Cerebellar nuclear complex (tissue), 1 donor: ENCODE data around the gene POU2AF2.
"Not testable (repeated sequence)": the region's sequence is repeated elsewhere in the genome, so short reads cannot be mapped to it uniquely, and the experiment has no call there.

ENCODE experiments used
- DNase-seq, 2 experiments: peaks; one replicate each; lab custom pipeline; 2025; lab: John Stamatoyannopoulos, UW

POU2AF2 gene

GRCh38 chr11:111245425-111245824 is at the start of gene POU2AF2:
Gene POU2AF2, plus strand, starts transcription at chr11:111245725. Its CDS starts 129 bp downstream, at chr11:111245854.
- DNase-seq: no peak

- DNase-seq: no peak
These were observed 45.5 kb upstream of the POU2AF2 start for GRCh38 chr11:111200010-111200534.

GRCh38 chr11:111204211-111204610 is 41.3 kb upstream of the POU2AF2 start:
- no peak for DNase-seq

GRCh38 chr11:111205632-111206385 is 39.7 kb upstream of the POU2AF2 start:
- DNase-seq: no peak

DNA sequence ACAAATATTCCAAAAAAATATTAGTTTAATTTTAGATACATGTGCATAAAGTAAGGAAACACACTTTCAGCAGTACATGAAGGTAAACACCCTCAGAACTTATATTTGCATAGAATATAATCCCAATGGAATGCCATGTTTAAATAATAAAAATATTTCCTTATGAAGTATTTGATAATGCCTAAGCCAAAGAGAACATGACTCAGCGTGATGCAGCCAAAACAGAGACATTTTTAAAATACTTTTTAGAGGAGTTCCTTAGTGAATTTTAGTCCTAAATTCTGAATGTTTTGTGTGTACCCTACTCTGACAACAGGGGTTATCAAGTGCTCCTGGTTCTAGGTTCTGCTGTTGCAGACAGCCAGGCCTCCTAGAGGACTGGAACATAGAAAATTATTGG is 39.1 kb upstream of the POU2AF2 start:
- DNase-seq: no peak

- DNase-seq: no peak
These were observed 38.3 kb upstream of the POU2AF2 start for GRCh38 chr11:111207213-111207612.

DNA sequence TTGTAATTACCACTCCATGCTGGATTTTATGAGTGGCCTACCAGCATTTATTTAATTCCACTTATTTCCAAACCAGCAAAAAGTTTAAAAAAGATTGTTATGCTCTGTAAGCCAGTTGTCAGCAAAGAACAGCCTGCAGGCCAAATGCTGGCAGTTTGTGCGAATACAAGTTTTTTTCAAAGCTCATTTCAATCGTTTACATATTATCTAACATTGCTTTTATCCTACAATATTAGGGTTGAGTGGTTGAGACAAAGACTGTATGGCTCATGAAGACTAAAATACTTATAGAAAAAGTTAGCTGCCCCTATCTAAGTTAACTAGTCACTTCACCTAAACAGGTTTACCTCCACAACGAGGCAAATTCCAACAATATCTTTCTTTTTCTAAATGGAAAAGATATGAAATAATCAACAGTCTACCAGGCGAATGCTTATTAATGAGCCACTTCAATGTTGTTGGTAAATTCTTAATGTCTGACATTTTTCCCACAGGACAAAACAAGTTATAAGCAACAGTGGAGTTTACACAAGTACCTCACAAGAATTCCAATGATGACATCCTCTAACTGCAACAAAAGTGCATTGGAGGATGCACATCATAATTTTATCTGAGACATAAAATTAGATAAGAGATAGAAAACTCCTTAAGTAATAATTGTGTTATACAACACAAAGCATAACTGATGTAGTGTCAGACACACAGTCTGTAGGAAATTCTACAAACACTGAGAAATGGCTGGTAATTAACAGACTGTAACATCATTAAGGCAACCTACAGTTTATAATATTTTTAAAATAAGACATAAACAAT is 35.8 kb upstream of the POU2AF2 start:
- DNase-seq: no peak

GRCh38 chr11:111213256-111213655 is 32.3 kb upstream of the POU2AF2 start:
- no peak for DNase-seq

DNA sequence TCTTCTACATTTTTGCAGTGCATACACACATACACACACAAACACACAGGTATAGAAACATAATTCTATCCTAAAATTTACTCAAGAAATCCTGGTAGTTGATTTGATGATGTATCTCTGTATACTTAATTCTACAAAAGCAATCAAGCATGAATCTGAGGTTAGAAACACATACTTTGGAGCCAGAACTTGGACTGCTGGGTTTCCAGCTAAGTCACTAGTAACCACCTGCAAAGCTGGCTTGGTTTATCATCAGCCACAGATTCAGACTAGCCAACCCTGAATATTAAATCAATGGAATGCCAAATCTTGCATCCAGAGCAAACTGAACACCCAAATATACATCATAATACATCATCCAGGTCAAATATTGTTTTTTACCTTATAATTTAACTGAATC is 24.8 kb upstream of the POU2AF2 start:
- no peak for DNase-seq

GRCh38 chr11:111221208-111221607 is 24.3 kb upstream of the POU2AF2 start:
- DNase-seq: no peak

- DNase-seq: not testable (repeated sequence)
These were observed 23.6 kb upstream of the POU2AF2 start for GRCh38 chr11:111221936-111222335.

- DNase-seq: not testable (repeated sequence)
These were observed 22.6 kb upstream of the POU2AF2 start for GRCh38 chr11:111222821-111223455.

GRCh38 chr11:111225881-111226280 is 19.6 kb upstream of the POU2AF2 start:
- DNase-seq: peak in 1 of 2 experiments; percentile 11

DNA sequence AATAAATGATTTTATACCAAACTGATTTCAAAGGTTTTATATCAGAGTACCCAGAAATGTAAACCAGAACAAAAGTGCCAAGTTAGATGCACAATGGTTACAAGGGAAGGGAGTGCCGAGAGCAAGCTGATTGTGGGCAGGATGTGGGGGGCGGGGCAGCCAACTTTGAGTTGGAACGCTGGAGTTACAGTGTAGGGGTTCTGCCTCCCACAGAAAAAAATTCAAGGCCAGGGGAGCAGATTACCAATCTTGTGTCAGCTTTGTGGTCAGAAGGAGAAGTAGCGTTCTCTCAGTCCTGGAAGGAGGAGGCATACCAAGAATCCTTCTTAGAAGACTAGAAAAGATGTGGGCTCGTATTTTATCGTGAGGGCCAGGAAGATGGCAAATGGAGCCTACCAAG is 15.9 kb upstream of the POU2AF2 start:
- DNase-seq: no peak

DNA sequence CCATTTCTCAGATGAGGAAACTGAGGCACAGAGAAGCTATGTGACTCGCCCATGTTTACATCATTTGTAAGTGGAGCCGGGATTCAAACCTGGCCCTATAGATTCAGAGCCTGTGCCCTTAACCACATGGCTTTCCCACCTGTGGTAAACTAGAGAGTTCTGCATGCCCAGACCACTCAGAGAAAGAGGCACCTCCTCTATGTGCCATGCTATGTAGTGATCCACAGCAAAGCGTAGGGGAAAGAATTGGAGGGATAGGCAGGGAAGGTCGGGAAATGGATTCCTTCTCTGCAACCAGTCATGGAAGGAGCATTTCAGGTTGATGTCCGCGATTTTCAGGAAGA is 15.4 kb upstream of the POU2AF2 start:
- no peak for DNase-seq

DNA sequence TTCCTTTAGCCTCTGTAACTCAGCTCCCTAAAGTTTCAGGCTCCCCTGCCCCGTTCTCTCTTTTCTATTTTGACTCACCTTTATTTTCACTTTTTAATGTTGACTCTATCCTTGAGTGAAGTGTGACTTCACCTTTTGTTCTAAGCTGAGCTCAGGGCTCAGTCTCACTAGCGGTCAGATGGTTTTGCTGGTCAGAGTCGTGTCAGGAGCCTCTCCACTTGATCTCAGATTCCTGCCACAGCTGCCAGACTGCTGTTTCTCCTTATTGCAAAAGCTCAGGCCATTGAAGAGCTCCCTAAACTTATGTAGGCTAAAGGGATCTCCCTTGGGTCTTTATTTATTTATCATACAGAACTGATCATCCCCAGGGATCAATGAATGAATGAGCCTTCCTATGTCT is 13.7 kb upstream of the POU2AF2 start:
- no peak for DNase-seq

- no peak for DNase-seq
These were observed 9.1 kb upstream of the POU2AF2 start for GRCh38 chr11:111236383-111236782.

- DNase-seq: no peak
These were observed 7.6 kb upstream of the POU2AF2 start for GRCh38 chr11:111237926-111238325.

DNA sequence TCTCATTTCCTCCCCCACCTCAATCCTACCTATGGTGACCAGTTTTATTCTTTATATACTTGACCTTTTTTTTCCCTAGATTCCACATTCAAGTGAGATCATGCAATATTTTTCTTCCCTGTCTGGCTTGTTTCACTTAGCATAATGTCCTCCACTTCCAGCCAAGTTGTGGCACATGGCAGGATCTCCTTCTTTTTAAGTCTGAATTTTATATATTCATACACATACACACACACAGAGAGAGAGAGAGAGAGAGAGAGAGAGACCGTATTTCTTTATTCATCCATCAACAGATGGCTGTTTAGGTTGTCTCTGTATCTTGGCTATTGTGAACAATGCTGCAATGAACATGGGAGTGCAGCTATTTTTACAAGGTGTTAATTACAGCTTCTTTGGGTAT is 1.4 kb downstream of the POU2AF2 start:
- no peak for DNase-seq

DNA sequence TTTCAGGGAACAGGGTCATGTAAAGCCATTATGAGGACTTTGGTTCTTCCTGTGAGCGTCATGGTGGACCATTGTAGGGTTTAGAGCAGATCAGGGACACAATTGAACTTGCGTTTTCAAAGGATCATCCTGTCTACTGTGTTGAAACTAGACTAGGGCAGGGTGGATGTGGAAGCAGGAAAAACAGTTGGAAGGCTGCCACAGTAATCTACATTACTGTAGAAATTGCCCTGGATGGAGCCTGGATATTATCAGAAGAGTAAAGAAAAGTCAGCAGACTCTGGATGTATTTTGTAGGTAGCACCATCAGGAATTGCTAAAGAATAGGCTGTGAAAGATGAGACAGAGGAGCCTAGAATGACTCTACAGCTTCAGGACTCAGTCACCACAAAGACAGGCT is 5.4 kb downstream of the POU2AF2 start:
- DNase-seq: no peak

GRCh38 chr11:111253131-111253530 is 7.6 kb downstream of the POU2AF2 start:
- DNase-seq: no peak

- no peak for DNase-seq
These were observed 8.1 kb downstream of the POU2AF2 start for GRCh38 chr11:111253630-111254029.

GRCh38 chr11:111258046-111258445 is 12.5 kb downstream of the POU2AF2 start:
- no peak for DNase-seq
